Gastroesophageal sphincter (tissue), 3 donors: ENCODE measurements around the gene SERPINA9.

ENCODE experiments used
- CTCF ChIP-seq, 4 experiments: fragments of 200-600 bp in 2 of 4; fragments of 450-650 bp in 2 of 4; sonication (generic) in 1 of 4; IDR thresholded peaks; one replicate each; pipeline ENCODE4 v1.5.1; 2017 to 2019; ENCODE audit warnings: antibody characterized with exemption in 4 of 4, mild to moderate bottlenecking in 2 of 4, moderate library complexity in 2 of 4
- EP300 ChIP-seq: sonication (generic); formaldehyde crosslinking; IDR thresholded peaks from one replicate; pipeline ENCODE4 v1.6.1; 2017; ENCODE audit warnings: antibody characterized with exemption, mild to moderate bottlenecking
- POLR2A ChIP-seq, 2 donors: fragments of 450-650 bp; IDR thresholded peaks; one replicate each; pipeline ENCODE4 v1.6.1; 2017; ENCODE audit warnings: antibody characterized with exemption in 2 of 2, mild to moderate bottlenecking in 2 of 2, moderate library complexity in 1 of 2
- POLR2AphosphoS5 ChIP-seq: sonication (generic); formaldehyde crosslinking; IDR thresholded peaks from one replicate; pipeline ENCODE4 v1.6.1; 2017; ENCODE audit warnings: antibody characterized with exemption

GRCh38 chr14:94515856-94516255, 39.9 kb upstream of the SERPINA9 start:
- TF ChIP-seq CTCF (IDR thresholded peaks at IDR 0.05): no peak
- no peak for TF ChIP-seq POLR2A (IDR thresholded peaks at IDR 0.05)
- no peak for TF ChIP-seq POLR2AphosphoS5
- TF ChIP-seq EP300: no peak
